NB4 (cell line): ENCODE measurements around the gene CFTR.
A peak's percentile ranks its signal among the peaks of the same experiment; 100 is the strongest.
"Not testable (repeated sequence)": the region's sequence is repeated elsewhere in the genome, so short reads cannot be mapped to it uniquely, and the experiment has no call there.

Source experiments
- DNase-seq: peaks from one replicate; pipeline ENCODE4 v3.0.0; 2010; ENCODE audit warnings: low read depth
- H3K4me3 ChIP-seq: one replicate; pipeline ENCODE4 v1.5.1; 2011; ENCODE audit warnings: mild to moderate bottlenecking, low read depth, low read length, moderate library complexity
- CTCF ChIP-seq: IDR thresholded peaks from one replicate; pipeline ENCODE4 v1.5.1; 2012; ENCODE audit warnings: low read depth, low read length
- MAX ChIP-seq: IDR thresholded peaks from 2 replicates; pipeline ENCODE4 v1.6.1; 2011; ENCODE audit warnings: low read depth, low read length
- MYC ChIP-seq: IDR thresholded peaks from 2 replicates; pipeline ENCODE4 v1.6.1; 2011; ENCODE audit warnings: low read depth, low read length
- POLR2A ChIP-seq: IDR thresholded peaks from 2 replicates; pipeline ENCODE4 v1.6.1; 2011; ENCODE audit warnings: mild to moderate bottlenecking; ENCODE audit not compliant: insufficient read length; ENCODE audit errors: extremely low read depth

CFTR gene

GRCh38 chr7:117458977-117459583, 20.7 kb upstream of the CFTR start:
- peak; percentile 38 for DNase-seq
- H3K4me3 ChIP-seq: no peak overlapping the region
- peak; percentile 60 for TF ChIP-seq CTCF
- no peak for TF ChIP-seq MAX

GRCh38 chr7:117459735-117460134, 20.1 kb upstream of the CFTR start:
- DNase-seq: no peak
- TF ChIP-seq MYC (no peak), CTCF (no peak), MAX (no peak), POLR2A (no peak)

GRCh38 chr7:117460815-117461214, 19.0 kb upstream of the CFTR start:
- not testable (repeated sequence) for H3K4me3 ChIP-seq, DNase-seq

More at GRCh38 chr7:117459735-117460134, 20.1 kb upstream of the CFTR start:
- no peak overlapping the region for H3K4me3 ChIP-seq

- TF ChIP-seq POLR2A: no peak
- no peak overlapping the region for H3K4me3 ChIP-seq
- DNase-seq: no peak
Observed at GRCh38 chr7:117468174-117468573, 11.7 kb upstream of the CFTR start.

- TF ChIP-seq MAX: no peak
- TF ChIP-seq CTCF: no peak
- TF ChIP-seq POLR2A: no peak
- no peak for TF ChIP-seq MYC
- H3K4me3 ChIP-seq: no peak overlapping the region
- no peak for DNase-seq
Observed at GRCh38 chr7:117470777-117471176, 9.0 kb upstream of the CFTR start.

GRCh38 chr7:117472335-117472734, 7.5 kb upstream of the CFTR start:
- DNase-seq: no peak
- TF ChIP-seq POLR2A (no peak), MAX (no peak), CTCF (no peak), MYC (no peak)
- H3K4me3 ChIP-seq: no peak overlapping the region

- TF ChIP-seq CTCF (no peak), POLR2A (no peak), MYC (no peak), MAX (no peak)
- no peak overlapping the region for H3K4me3 ChIP-seq
- DNase-seq: no peak
Observed at GRCh38 chr7:117476557-117477215, 3.1 kb upstream of the CFTR start.
